Smooth muscle cell (in vitro differentiated cells): ENCODE results near the gene RPGRIP1L. TPM values are rescaled to one million over a fixed set of nuclear protein-coding genes. Genes with fewer than 3 reads are reported as not detected.

Source experiments
- DNase-seq: peaks from one replicate; lab custom pipeline; 2025; ENCODE audit not compliant: unreplicated experiment; lab: John Stamatoyannopoulos, UW
- H2AFZ ChIP-seq: fragments of 200-600 bp; sonication (generic); 2 replicates; pipeline ENCODE4 v1.6.0; 2016; ENCODE audit warnings: antibody characterized with exemption, low read depth, mild to moderate bottlenecking
- H3F3A ChIP-seq: fragments of 200-600 bp; sonication (generic); 2 replicates; pipeline ENCODE4 v1.6.0; 2017; ENCODE audit warnings: antibody characterized with exemption, low read depth
- H3K27ac ChIP-seq: fragments of 200-600 bp; sonication (generic); 2 replicates; pipeline ENCODE4 v1.5.1; 2016; ENCODE audit warnings: low read depth, mild to moderate bottlenecking
- H3K27me3 ChIP-seq: fragments of 200-600 bp; sonication (generic); 2 replicates; pipeline ENCODE4 v1.6.1; 2016; ENCODE audit warnings: low read depth, mild to moderate bottlenecking
- H3K36me3 ChIP-seq: fragments of 200-600 bp; sonication (generic); 2 replicates; pipeline ENCODE4 v1.5.1; 2016; ENCODE audit warnings: low read depth
- H3K4me1 ChIP-seq: fragments of 200-600 bp; sonication (generic); 2 replicates; pipeline ENCODE4 v1.5.1; 2016; ENCODE audit warnings: low read depth
- H3K4me2 ChIP-seq: fragments of 200-600 bp; sonication (generic); 2 replicates; pipeline ENCODE4 v1.6.0; 2016; ENCODE audit warnings: mild to moderate bottlenecking
- H3K4me3 ChIP-seq: fragments of 200-600 bp; sonication (generic); 2 replicates; pipeline ENCODE4 v1.5.1; 2016; ENCODE audit warnings: mild to moderate bottlenecking
- H3K79me2 ChIP-seq: fragments of 200-600 bp; sonication (generic); 2 replicates; pipeline ENCODE4 v1.6.0; 2016; ENCODE audit warnings: low read depth, mild to moderate bottlenecking
- H3K9ac ChIP-seq: fragments of 200-600 bp; sonication (generic); 2 replicates; pipeline ENCODE4 v1.6.0; 2016; ENCODE audit warnings: low read depth
- H3K9me3 ChIP-seq: fragments of 200-600 bp; sonication (generic); replicated peaks from 2 replicates; pipeline ENCODE4 v1.5.1; 2016; ENCODE audit warnings: low read depth
- H4K20me1 ChIP-seq: fragments of 200-600 bp; sonication (generic); 2 replicates; pipeline ENCODE4 v1.6.0; 2016; ENCODE audit warnings: low read depth
- WGBS: methylation state at CpG from one replicate; pipeline ENCODE4 v1.1.7; 2016; ENCODE audit warnings: low lambda C conversion rate; 5-methylcytosine and 5-hydroxymethylcytosine counted together
- polyA plus RNA-seq: library from polyadenylated mRNA; unstranded; fragments of >200 nt; fragmentation: Nextera tagmentation; extraction: Ambion mirVana; gene quantifications from 2 replicates; pipeline ENCODE4 v1.2.1, GENCODE V29; 2016
- total RNA-seq: library from RNA; depleted of rRNA; stranded (reverse); fragments of >200 nt; gene quantifications from 2 replicates; pipeline ENCODE4 v1.2.3, GENCODE V29; 2014
- TF ChIP-seq, protein P1 (sequence below): fragments of 200-600 bp; sonication (generic); IDR thresholded peaks from 2 replicates; pipeline ENCODE4 v1.5.1; 2017; ENCODE audit warnings: borderline replicate concordance, mild to moderate bottlenecking, antibody characterized with exemption; ENCODE audit not compliant: insufficient read depth, poor library complexity, severe bottlenecking

The RPGRIP1L gene
- total and polyA plus RNA-seq, 2 experiments from 2014 or later = 5.8 to 11.6 TPM

DNA sequence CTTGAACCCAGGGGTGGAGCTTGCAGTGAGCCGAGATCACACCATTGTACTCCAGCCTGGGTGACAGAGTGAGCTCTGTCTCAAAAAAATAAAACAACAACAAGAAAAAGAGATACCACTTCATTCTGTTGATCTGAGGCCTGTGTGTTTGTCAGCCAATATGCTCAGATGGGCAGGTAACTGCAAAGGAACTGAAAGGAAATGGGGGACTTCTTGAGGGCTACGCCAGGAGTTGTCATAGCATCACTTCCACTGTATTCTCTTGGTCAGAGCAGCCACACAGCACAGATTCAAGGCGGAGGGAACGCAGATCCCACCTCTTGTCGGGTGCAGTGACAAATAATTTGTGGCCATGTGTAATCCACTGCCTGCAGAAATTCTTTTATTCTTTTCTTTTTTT is 126.8 kb downstream of the RPGRIP1L start:
- H4K20me1 ChIP-seq = no peaks in the 10 kb centered on the region
- 97% methylated on average over 5 of the region's 5 CpGs for WGBS
- H3K4me3 ChIP-seq = no peak overlapping the region
- no peak overlapping the region for H3K9ac ChIP-seq
- no peaks in the 10 kb centered on the region for H3F3A ChIP-seq
- no peaks in the 10 kb centered on the region for H3K79me2 ChIP-seq
- no peaks in the 10 kb centered on the region for H3K36me3 ChIP-seq
- no peaks in the 10 kb centered on the region for H3K9me3 ChIP-seq
- H3K27me3 ChIP-seq = no peaks in the 10 kb centered on the region
- H3K27ac ChIP-seq = no peak overlapping the region
- no peak for DNase-seq
- no peak overlapping the region for H2AFZ ChIP-seq
- no peaks in the 10 kb centered on the region for H3K4me1 ChIP-seq
- TF ChIP-seq, protein P1, sequence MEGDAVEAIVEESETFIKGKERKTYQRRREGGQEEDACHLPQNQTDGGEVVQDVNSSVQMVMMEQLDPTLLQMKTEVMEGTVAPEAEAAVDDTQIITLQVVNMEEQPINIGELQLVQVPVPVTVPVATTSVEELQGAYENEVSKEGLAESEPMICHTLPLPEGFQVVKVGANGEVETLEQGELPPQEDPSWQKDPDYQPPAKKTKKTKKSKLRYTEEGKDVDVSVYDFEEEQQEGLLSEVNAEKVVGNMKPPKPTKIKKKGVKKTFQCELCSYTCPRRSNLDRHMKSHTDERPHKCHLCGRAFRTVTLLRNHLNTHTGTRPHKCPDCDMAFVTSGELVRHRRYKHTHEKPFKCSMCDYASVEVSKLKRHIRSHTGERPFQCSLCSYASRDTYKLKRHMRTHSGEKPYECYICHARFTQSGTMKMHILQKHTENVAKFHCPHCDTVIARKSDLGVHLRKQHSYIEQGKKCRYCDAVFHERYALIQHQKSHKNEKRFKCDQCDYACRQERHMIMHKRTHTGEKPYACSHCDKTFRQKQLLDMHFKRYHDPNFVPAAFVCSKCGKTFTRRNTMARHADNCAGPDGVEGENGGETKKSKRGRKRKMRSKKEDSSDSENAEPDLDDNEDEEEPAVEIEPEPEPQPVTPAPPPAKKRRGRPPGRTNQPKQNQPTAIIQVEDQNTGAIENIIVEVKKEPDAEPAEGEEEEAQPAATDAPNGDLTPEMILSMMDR = no peak
- no peak overlapping the region for H3K4me2 ChIP-seq

DNA sequence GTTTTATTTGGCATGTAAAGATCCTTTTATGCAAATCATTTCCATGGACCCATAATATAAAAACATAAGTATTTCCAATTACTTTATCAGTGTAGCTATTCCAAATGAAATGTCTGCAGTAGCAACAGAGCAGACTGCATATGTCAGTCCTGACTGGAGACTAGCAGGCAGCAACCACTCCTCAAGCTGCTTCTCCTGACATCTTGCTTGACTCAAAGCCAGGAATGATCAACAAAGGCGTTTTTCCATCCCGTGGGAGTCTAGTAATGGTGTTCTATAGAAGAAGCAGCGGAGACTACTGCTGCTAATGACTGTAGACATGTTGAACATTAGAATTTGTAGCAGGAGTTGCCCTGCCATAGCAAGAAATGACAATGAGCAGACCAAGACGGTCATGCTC is 127.4 kb downstream of the RPGRIP1L start:
- H3K9ac ChIP-seq = no peak overlapping the region
- no peaks in the 10 kb centered on the region for H4K20me1 ChIP-seq
- no peaks in the 10 kb centered on the region for H3K79me2 ChIP-seq
- 81% methylated on average over 4 of the region's 4 CpGs for WGBS
- no peak overlapping the region for H3K4me2 ChIP-seq
- no peak overlapping the region for H3K4me3 ChIP-seq
- no peaks in the 10 kb centered on the region for H3F3A ChIP-seq
- no peak overlapping the region for H2AFZ ChIP-seq
- no peak overlapping the region for H3K27ac ChIP-seq
- no peak for DNase-seq
- H3K27me3 ChIP-seq = no peaks in the 10 kb centered on the region
- H3K4me1 ChIP-seq = no peaks in the 10 kb centered on the region
- H3K36me3 ChIP-seq = no peaks in the 10 kb centered on the region
- TF ChIP-seq, protein P1 = no peak
- H3K9me3 ChIP-seq = no peaks in the 10 kb centered on the region

DNA sequence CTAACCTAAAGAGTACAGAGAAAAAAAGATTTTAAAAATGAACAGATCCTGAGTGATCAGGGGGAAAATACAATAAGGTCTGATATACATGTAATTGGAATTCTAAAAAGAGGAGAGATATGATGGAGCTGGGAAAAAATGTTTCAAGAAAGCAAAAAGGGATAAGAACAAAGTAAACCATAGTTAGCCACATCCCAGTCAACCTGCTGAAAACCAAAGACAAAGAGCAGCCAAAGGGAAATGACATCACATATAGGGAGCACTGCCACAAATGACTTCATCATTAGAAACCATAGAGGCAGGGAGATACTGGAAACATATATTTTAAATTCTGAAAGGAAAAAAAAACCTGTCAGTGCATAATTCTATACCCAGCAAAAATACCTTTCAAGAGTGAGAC is 131.9 kb downstream of the RPGRIP1L start:
- Histone ChIP-seq H3K4me1 (no peaks in the 10 kb centered on the region), H3K9me3 (no peaks in the 10 kb centered on the region), H3K4me3 (no peak overlapping the region), H3F3A (no peaks in the 10 kb centered on the region), H3K4me2 (no peak overlapping the region), H3K27me3 (no peaks in the 10 kb centered on the region), H3K36me3 (no peaks in the 10 kb centered on the region), H3K9ac (no peak overlapping the region), H4K20me1 (no peaks in the 10 kb centered on the region), H3K79me2 (no peaks in the 10 kb centered on the region), H3K27ac (no peak overlapping the region), H2AFZ (no peak overlapping the region)
- TF ChIP-seq, protein P1 = no peak
- no peak for DNase-seq

DNA sequence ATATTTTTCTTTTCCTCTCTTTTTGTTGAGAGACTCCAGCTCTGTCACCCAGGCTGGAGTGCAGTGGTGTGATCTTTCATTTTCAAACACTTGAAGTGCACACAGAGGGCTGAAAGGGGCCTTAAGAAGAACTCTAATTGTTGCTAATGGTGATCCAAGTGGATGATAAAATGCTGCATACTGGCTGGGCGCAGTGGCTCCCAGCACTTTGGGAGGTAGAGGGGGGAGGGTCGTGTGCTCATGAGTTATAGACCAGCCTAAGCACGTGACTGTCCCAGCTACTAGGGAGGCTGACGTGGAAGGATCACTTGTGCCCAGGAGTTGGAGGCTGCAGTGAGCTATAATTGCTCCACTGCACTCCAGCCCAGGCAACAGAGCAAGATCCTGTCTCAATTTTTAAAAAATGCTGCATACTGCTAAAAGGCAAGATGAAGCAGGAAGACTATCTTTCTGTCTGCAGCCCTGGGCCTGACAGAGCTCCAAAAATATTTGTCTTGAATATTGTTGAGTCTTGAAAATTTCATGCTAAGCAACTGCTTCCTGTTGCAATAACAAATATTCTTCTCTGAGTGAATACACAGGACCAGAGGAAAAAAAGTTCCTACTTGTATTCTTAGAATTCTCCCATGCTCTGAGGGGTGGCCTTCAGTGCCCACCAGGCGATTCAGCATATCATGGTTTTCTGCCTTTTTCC is 137.0 kb downstream of the RPGRIP1L start:
- Histone ChIP-seq H3K4me2 (no peak overlapping the region), H3K4me1 (no peaks in the 10 kb centered on the region), H3K27ac (no peak overlapping the region), H3K36me3 (no peaks in the 10 kb centered on the region), H3K9ac (no peak overlapping the region), H3K4me3 (no peak overlapping the region), H2AFZ (no peak overlapping the region), H4K20me1 (no peaks in the 10 kb centered on the region), H3K79me2 (no peaks in the 10 kb centered on the region), H3K27me3 (no peaks in the 10 kb centered on the region), H3K9me3 (no peaks in the 10 kb centered on the region), H3F3A (no peaks in the 10 kb centered on the region)
- 44% methylated on average over 5 of the region's 5 CpGs for WGBS
- no peak for DNase-seq
- TF ChIP-seq, protein P1 = no peak
